BJ (cell line): ENCODE results near the gene IFIT1B. TPM values are rescaled to one million over a fixed set of nuclear protein-coding genes. Genes with fewer than 3 reads are reported as not detected.
"Not testable (repeated sequence)": the region's sequence is repeated elsewhere in the genome, so short reads cannot be mapped to it uniquely, and the experiment has no call there.

Source experiments
- CTCF ChIA-PET: fragments of 350-600 bp; formaldehyde crosslinking; extraction: SDS; loops from one replicate; lab custom pipeline; 2021; ENCODE audit warnings: antibody characterized with exemption, inconsistent platforms; lab: Yijun Ruan, JAX
- POLR2A ChIA-PET: fragments of 300-600 bp; sonication (Branson Sonifier 250); formaldehyde crosslinking; extraction: SDS; loops from one replicate; lab custom pipeline; 2021; ENCODE audit warnings: antibody characterized with exemption; lab: Charles Lee
- DNase-seq: peaks from one replicate; pipeline ENCODE4 v3.0.0-alpha.2; 2011; ENCODE audit warnings: low read depth
- H3K27me3 ChIP-seq: 2 replicates; pipeline ENCODE4 v1.6.0; 2011; ENCODE audit warnings: low read length; ENCODE audit not compliant: control insufficient read depth, insufficient read depth
- H3K36me3 ChIP-seq: 2 replicates; pipeline ENCODE4 v1.5.1; 2011; ENCODE audit warnings: low read length; ENCODE audit not compliant: control insufficient read depth, insufficient read depth
- H3K4me3 ChIP-seq: 2 replicates; pipeline ENCODE4 v1.5.1; 2011; ENCODE audit warnings: low read depth, mild to moderate bottlenecking, control low read depth, low read length
- polyA plus RNA-seq: library from polyadenylated mRNA; depleted of rRNA; stranded (reverse); fragments of >200 nt; gene quantifications from 2 replicates; pipeline ENCODE4 v1.2.3, GENCODE V29; 2011
- TF ChIP-seq, protein P1 (sequence below): IDR thresholded peaks from 2 replicates; pipeline ENCODE4 v1.5.1; 2011; ENCODE audit warnings: low read depth, mild to moderate bottlenecking, control low read depth, inconsistent platforms, low read length, moderate library complexity; ENCODE audit not compliant: insufficient read depth

Gene IFIT1B
- polyA plus RNA-seq, 1 experiment = not detected

DNA sequence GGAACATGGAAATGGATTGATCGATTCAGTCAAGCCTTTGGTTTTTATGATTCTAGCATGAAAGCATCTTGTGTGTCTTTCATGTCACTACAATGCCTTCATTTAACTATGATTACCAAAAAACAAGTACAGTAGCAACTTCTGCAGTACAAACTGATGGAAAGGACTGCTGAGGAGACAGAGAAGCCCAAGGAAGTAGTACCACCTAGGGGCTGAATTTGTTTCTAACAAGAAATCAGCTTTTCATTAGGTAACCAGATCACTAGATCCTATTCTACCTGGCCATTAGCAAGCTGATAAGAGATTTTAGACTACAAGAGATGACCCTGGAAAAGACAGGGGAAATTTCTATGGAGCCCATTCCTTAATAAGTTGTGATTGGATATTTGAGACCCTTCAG lies 11.4 kb downstream of the IFIT1B start:
- Histone ChIP-seq H3K27me3 (no peaks in the 10 kb centered on the region), H3K4me3 (no peak overlapping the region), H3K36me3 (no peaks in the 10 kb centered on the region)
- ChIA-PET CTCF (interaction anchor here (0.6 to 1.8 kb wide), 7 partner anchors 11 to 131 kb away, joined by 3 to 7 read pairs (median 3); partner anchors contain the start of gene IFIT5), POLR2A (no interaction called here)
- DNase-seq = no peak
- TF ChIP-seq, protein P1, sequence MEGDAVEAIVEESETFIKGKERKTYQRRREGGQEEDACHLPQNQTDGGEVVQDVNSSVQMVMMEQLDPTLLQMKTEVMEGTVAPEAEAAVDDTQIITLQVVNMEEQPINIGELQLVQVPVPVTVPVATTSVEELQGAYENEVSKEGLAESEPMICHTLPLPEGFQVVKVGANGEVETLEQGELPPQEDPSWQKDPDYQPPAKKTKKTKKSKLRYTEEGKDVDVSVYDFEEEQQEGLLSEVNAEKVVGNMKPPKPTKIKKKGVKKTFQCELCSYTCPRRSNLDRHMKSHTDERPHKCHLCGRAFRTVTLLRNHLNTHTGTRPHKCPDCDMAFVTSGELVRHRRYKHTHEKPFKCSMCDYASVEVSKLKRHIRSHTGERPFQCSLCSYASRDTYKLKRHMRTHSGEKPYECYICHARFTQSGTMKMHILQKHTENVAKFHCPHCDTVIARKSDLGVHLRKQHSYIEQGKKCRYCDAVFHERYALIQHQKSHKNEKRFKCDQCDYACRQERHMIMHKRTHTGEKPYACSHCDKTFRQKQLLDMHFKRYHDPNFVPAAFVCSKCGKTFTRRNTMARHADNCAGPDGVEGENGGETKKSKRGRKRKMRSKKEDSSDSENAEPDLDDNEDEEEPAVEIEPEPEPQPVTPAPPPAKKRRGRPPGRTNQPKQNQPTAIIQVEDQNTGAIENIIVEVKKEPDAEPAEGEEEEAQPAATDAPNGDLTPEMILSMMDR = peak; percentile 47

DNA sequence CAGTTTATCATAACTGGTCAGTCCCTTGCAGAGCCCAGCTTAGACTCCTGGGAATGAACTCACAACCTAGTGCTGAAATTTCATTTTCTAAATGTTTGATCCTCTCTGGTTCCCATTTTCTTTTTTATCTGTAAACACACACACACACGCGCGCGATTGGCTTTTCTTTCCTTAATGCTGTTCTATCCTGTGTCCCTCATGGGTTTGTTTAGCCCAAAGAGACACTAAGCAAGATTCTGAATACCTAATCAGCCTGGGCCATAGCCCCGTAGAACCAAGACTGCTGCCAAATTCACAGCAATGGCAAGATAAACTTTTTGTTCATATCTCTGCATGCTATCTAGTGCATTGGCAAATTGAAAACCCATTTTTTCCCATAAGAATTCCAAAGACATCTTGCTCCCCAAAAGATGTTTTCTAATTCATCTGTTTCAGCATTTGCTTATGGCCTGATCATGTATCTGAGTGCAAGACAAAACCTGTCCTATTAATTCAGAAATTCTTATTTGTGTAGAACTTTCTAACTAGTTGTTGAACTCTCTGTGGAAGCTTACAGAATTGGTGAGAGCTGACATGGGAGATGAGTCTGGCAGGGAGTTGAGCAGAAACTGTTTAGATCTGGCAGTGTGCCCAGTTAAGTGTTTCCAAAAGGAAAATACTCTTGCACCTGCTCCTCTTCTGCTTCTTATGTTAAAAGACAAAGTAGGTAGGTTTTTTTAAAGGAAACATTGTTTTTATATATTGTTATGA lies 12.8 kb downstream of the IFIT1B start:
- Histone ChIP-seq H3K27me3 (no peaks in the 10 kb centered on the region), H3K36me3 (no peaks in the 10 kb centered on the region), H3K4me3 (no peak overlapping the region)
- ChIA-PET POLR2A (no interaction called here), CTCF (no interaction called here)
- TF ChIP-seq, protein P1 = no peak
- no peak for DNase-seq

DNA sequence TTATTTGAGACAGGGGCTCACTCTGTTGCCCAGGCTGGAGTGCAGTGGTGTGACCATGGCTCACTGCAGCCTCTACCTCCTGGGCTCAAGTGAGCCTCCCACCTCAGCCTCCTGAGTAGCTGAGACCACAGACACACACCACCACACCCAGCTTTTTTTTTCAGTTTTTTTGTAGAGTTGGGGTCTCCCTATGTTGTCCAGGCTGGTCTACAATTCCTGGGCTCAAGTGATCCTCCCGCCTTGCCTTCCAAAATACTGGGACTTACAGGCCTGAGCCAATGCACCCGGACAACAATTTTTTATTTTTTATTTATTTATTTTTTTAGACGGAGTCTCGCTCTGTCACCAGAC lies 13.3 kb downstream of the IFIT1B start:
- POLR2A ChIA-PET, DNase-seq, H3K36me3 ChIP-seq, H3K27me3 ChIP-seq, H3K4me3 ChIP-seq, CTCF ChIA-PET: not testable (repeated sequence)

DNA sequence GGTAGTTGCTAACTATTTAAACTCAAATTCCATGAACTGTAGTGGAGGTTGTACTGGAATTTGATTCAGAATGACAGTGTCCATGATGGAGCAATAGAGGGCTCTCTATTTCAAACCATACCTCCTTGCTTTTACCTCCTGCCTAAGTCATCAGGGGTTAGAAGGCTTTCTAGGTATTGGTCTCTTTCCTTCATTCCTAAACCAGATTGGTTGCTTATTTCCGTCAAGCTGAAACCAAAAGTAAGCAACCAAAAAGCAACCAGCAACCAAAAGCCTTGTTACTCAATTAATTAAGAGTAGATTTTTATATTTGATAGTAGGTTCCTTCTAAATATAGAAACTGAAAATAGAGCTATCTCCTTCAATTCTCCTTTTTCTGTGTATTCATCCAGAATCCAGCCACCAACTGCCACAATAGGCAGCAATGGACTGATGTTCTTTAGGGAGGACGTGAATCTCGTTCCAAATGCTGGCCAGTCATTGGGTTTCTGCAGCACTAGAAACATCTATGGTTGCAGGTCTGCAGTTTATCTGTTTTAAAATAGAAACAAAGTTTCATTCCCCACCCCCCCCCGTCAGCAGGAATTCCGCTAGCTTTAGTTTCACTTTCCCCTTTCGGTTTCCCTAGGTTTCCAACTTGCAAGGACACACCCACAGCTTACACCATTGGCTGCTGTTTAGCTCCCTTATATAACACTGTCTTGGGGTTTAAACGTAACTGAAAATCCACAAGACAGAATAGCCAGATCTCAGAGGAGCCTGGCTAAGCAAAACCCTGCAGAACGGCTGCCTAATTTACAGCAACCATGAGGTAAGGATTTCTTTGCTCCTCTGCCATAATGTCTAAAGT lies 14.3 kb downstream of the IFIT1B start, which contains the start of gene IFIT1:
TSS of gene IFIT1 (plus strand) at position 717 of the 850 bp plus-strand sequence. CDS start at position 807, 90 bp downstream.
- POLR2A ChIA-PET = interaction anchor here (0.6 to 1.2 kb wide), 3 partner anchors 18 to 208 kb away, joined by 4 to 7 read pairs (median 6); no protein-coding TSS in a partner anchor
- peak; percentile 71 for DNase-seq
- Histone ChIP-seq H3K27me3 (no peaks in the 10 kb centered on the region), H3K4me3 (peak within 1 kb of the TSS; percentile 41), H3K36me3 (no peaks in the 10 kb centered on the region)
- TF ChIP-seq, protein P1 = no peak
- CTCF ChIA-PET = interaction anchor here (0.6 to 1.3 kb wide), 9 partner anchors 8 to 420 kb away, joined by 3 to 5 read pairs (median 3); partner anchors contain the start of gene LIPA

DNA sequence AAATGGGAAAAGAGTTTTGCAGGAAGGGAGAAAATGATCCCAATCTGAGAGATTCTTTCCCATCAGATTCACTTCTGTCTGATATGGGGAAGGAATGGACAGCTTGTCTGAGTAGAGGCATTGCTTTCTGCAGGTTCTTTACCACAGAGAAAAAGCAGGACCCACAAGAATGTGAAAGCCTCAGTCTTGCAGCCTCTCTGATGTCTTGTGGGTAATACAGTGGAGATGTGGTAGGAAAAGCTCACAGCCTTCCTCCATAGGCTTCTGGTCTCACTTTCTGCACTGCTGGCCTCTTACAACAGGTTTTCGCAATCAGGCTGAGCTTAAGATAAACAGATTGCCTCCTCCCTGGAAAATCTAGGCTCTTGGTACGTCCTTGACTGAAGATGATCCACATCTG lies 15.1 kb downstream of the IFIT1B start:
- ChIA-PET POLR2A (interaction anchor here (0.6 to 1.2 kb wide), 4 partner anchors 19 to 209 kb away, joined by 3 to 7 read pairs (median 5); no protein-coding TSS in a partner anchor), CTCF (interaction anchor here (0.6 to 1.3 kb wide), 9 partner anchors 9 to 1507 kb away, joined by 3 to 5 read pairs (median 3); no protein-coding TSS in a partner anchor)
- TF ChIP-seq, protein P1 = no peak
- H3K27me3 ChIP-seq = no peaks in the 10 kb centered on the region
- H3K36me3 ChIP-seq = no peaks in the 10 kb centered on the region
- peak overlapping the region; percentile 41 for H3K4me3 ChIP-seq
- peak; percentile 62 for DNase-seq
